Large intestine (tissue), 3 donors: ENCODE data around the gene PHLDB1. TPM values are rescaled to one million over a fixed set of nuclear protein-coding genes. Genes with fewer than 3 reads are reported as not detected.
"Not testable (repeated sequence)": the region's sequence is repeated elsewhere in the genome, so short reads cannot be mapped to it uniquely, and the experiment has no call there.

Experiments
- DNase-seq, 2 donors: peaks; one replicate each; pipeline versions ENCODE4 v3.0.0 to v3.0.0-alpha.2; 2013
- H3K27ac ChIP-seq: one replicate; pipeline ENCODE4 v1.5.1; 2013; ENCODE audit warnings: low read length
- H3K27me3 ChIP-seq: 2 replicates; pipeline ENCODE4 v1.6.1; 2013; ENCODE audit warnings: low read length; ENCODE audit not compliant: control insufficient read depth, insufficient read depth
- H3K36me3 ChIP-seq: 2 replicates; pipeline ENCODE4 v1.6.1; 2013; ENCODE audit warnings: low read length; ENCODE audit not compliant: control insufficient read depth, insufficient read depth
- H3K4me1 ChIP-seq: one replicate; pipeline ENCODE4 v1.6.1; 2013; ENCODE audit warnings: low read length; ENCODE audit not compliant: control insufficient read depth, insufficient read depth
- H3K4me3 ChIP-seq: one replicate; pipeline ENCODE4 v1.5.1; 2013; ENCODE audit warnings: low read length
- H3K9me3 ChIP-seq: one replicate; pipeline ENCODE4 v1.6.1; 2013; ENCODE audit warnings: mild to moderate bottlenecking, low read depth, low read length, moderate library complexity; ENCODE audit not compliant: control insufficient read depth
- WGBS: methylation state at CpG from one replicate; pipeline ENCODE4 v1.1.5; 2013; ENCODE audit warnings: low lambda C conversion rate; ENCODE audit not compliant: insufficient coverage; 5-methylcytosine and 5-hydroxymethylcytosine counted together
- polyA plus RNA-seq: library from polyadenylated mRNA; unstranded; fragments of 120-200 nt; gene quantifications from one replicate; pipeline ENCODE4 v1.2.1, GENCODE V29; 2013

Gene PHLDB1
- polyA plus RNA-seq, 1 donor, result 42.1 TPM

- DNase-seq, result no peak
- no CpG with 5 or more reads among the region's 1 CpG for WGBS
- peak overlapping the region; percentile 81 for H3K27ac ChIP-seq
- H3K36me3 ChIP-seq, result no peaks in the 10 kb centered on the region
- no peaks in the 10 kb centered on the region for H3K27me3 ChIP-seq
- H3K4me3 ChIP-seq, result no peak overlapping the region
- H3K4me1 ChIP-seq, result peaks cover 38% of the 10 kb centered on the region
- H3K9me3 ChIP-seq, result peaks cover 5% of the 10 kb centered on the region
Observed at GRCh38 chr11:118672846-118673245, 65.4 kb downstream of the PHLDB1 start.

- Histone ChIP-seq H3K27me3 (no peaks in the 10 kb centered on the region), H3K4me3 (no peak overlapping the region), H3K27ac (peak overlapping the region; percentile 81), H3K36me3 (no peaks in the 10 kb centered on the region), H3K9me3 (peaks cover 5% of the 10 kb centered on the region), H3K4me1 (peaks cover 42% of the 10 kb centered on the region)
- no CpG with 5 or more reads among the region's 6 CpGs for WGBS
- no peak for DNase-seq
Observed at GRCh38 chr11:118673361-118674081, 66.1 kb downstream of the PHLDB1 start.

- Histone ChIP-seq H3K4me1 (peaks cover 46% of the 10 kb centered on the region), H3K27ac (peak overlapping the region; percentile 81), H3K36me3 (no peaks in the 10 kb centered on the region), H3K4me3 (no peak overlapping the region), H3K27me3 (no peaks in the 10 kb centered on the region), H3K9me3 (peaks cover 5% of the 10 kb centered on the region)
- no CpG with 5 or more reads among the region's 1 CpG for WGBS
- DNase-seq, result peak; percentile 74 to 92
Observed at GRCh38 chr11:118674082-118674435, 66.6 kb downstream of the PHLDB1 start.

- no CpG with 5 or more reads among the region's 6 CpGs for WGBS
- Histone ChIP-seq H3K4me1 (peaks cover 52% of the 10 kb centered on the region), H3K9me3 (peaks cover 5% of the 10 kb centered on the region), H3K4me3 (no peak overlapping the region), H3K36me3 (no peaks in the 10 kb centered on the region), H3K27ac (peak overlapping the region; percentile 60), H3K27me3 (no peaks in the 10 kb centered on the region)
- no peak for DNase-seq
Observed at GRCh38 chr11:118677977-118678376, 70.6 kb downstream of the PHLDB1 start.

- Histone ChIP-seq H3K27ac (peak overlapping the region; percentile 89), H3K4me3 (peak overlapping the region; percentile 43), H3K4me1 (peaks cover 43% of the 10 kb centered on the region)
- not testable (repeated sequence) for H3K36me3 ChIP-seq, H3K9me3 ChIP-seq, H3K27me3 ChIP-seq
- DNase-seq, result peak; percentile 69 to 80
- no CpG with 5 or more reads among the region's 11 CpGs for WGBS
Observed at GRCh38 chr11:118678908-118679307, 71.5 kb downstream of the PHLDB1 start.

GRCh38 chr11:118679483-118679882, 72.1 kb downstream of the PHLDB1 start, which contains the start of gene TREH:
Gene TREH, minus strand, starts transcription at chr11:118679650. Its CDS starts 23 bp downstream, at chr11:118679627.
- H3K4me1 ChIP-seq, result peaks cover 40% of the 10 kb centered on the region
- peak; percentile 91 to 92 for DNase-seq
- WGBS, result no CpG with 5 or more reads among the region's 5 CpGs
- no peaks in the 10 kb centered on the region for H3K27me3 ChIP-seq
- H3K27ac ChIP-seq, result peak within 1 kb of the TSS; percentile 89
- H3K36me3 ChIP-seq, result no peaks in the 10 kb centered on the region
- peaks cover 5% of the 10 kb centered on the region for H3K9me3 ChIP-seq
- peak within 1 kb of the TSS; percentile 43 for H3K4me3 ChIP-seq

- H3K27me3 ChIP-seq, result no peaks in the 10 kb centered on the region
- H3K4me3 ChIP-seq, result no peak overlapping the region
- WGBS, result no CpG with 5 or more reads among the region's 1 CpG
- no peak for DNase-seq
- no peak overlapping the region for H3K27ac ChIP-seq
- peaks cover 21% of the 10 kb centered on the region for H3K4me1 ChIP-seq
- no peaks in the 10 kb centered on the region for H3K9me3 ChIP-seq
- H3K36me3 ChIP-seq, result no peaks in the 10 kb centered on the region
Observed at GRCh38 chr11:118682372-118682771, 75.0 kb downstream of the PHLDB1 start.

GRCh38 chr11:118682939-118683338, 75.5 kb downstream of the PHLDB1 start:
- H3K36me3 ChIP-seq, H3K4me3 ChIP-seq, DNase-seq, H3K27ac ChIP-seq, H3K27me3 ChIP-seq, H3K9me3 ChIP-seq: not testable (repeated sequence)
- peaks cover 16% of the 10 kb centered on the region for H3K4me1 ChIP-seq
- 100% methylated on average over 1 of the region's 6 CpGs for WGBS

- no peak overlapping the region for H3K27ac ChIP-seq
- H3K9me3 ChIP-seq, result peaks cover 4% of the 10 kb centered on the region
- H3K27me3 ChIP-seq, result no peaks in the 10 kb centered on the region
- H3K36me3 ChIP-seq, result no peaks in the 10 kb centered on the region
- no peak for DNase-seq
- H3K4me1 ChIP-seq, result peaks cover 8% of the 10 kb centered on the region
- no CpG with 5 or more reads among the region's 2 CpGs for WGBS
- H3K4me3 ChIP-seq, result no peak overlapping the region
Observed at GRCh38 chr11:118684187-118684586, 76.8 kb downstream of the PHLDB1 start.

GRCh38 chr11:118687906-118688305, 80.5 kb downstream of the PHLDB1 start:
- peaks cover 4% of the 10 kb centered on the region for H3K9me3 ChIP-seq
- H3K4me1 ChIP-seq, result peaks cover 5% of the 10 kb centered on the region
- H3K4me3 ChIP-seq, result no peak overlapping the region
- no peak for DNase-seq
- H3K27ac ChIP-seq, result no peak overlapping the region
- no peaks in the 10 kb centered on the region for H3K36me3 ChIP-seq
- H3K27me3 ChIP-seq, result no peaks in the 10 kb centered on the region
- no CpG with 5 or more reads among the region's 5 CpGs for WGBS

- not testable (repeated sequence) for DNase-seq, H3K9me3 ChIP-seq, H3K36me3 ChIP-seq, H3K4me3 ChIP-seq, H3K27ac ChIP-seq, H3K27me3 ChIP-seq, H3K4me1 ChIP-seq
- no CpG with 5 or more reads among the region's 10 CpGs for WGBS
Observed at GRCh38 chr11:118688339-118688738, 80.9 kb downstream of the PHLDB1 start.
